ENCODE data around the gene ZNF862. TPM values are rescaled to one million over a fixed set of nuclear protein-coding genes. Genes with fewer than 3 reads are reported as not detected.

The ZNF862 gene
- total RNA-seq, 1 experiment from 2014 or later, result 17.7 TPM

DNA sequence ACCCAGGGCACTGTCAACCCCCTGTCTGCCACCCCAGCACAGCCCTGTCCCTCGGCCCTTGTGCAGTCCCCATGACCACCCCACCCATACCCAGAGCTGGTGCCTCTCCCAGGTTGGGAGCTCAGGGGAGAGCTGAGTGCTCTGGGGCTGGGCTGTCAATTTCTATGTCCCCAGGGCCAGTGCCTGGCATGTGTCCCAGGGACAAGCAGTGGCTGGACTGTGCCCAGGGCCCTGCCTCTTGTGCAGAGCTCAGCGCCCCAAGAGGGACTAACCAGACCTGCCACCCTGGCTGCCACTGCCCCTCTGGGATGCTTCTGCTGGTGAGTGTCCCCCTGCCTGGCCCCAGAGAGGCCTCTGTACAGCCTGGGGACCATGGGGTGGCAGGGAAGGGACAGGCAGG, 29.0 kb upstream of the ZNF862 start:
- no peak for DNase-seq
- no TSS peak for BruUV-seq (replicated peaks)
- no peaks in the 10 kb centered on the region for H3K9me3 Mint-ChIP-seq (ENCODE audit: low read depth, unreplicated experiment)
- peaks cover 90% of the 10 kb centered on the region for H3K27me3 Mint-ChIP-seq (ENCODE audit: unreplicated experiment)
- no peak overlapping the region for H3K4me3 Mint-ChIP-seq (ENCODE audit: low read depth, unreplicated experiment)
- CTCF ChIA-PET, result interaction anchor here (0.9 kb wide), 1 partner anchor 10 kb away, joined by 3 read pairs; no protein-coding TSS in a partner anchor
- no peak overlapping the region for H3K27ac Mint-ChIP-seq (ENCODE audit: unreplicated experiment)
- intact Hi-C loops (cut with micrococcal nuclease; ENCODE audit: unreplicated experiment), result no loop called here
- H3K36me3 Mint-ChIP-seq (ENCODE audit: insufficient read depth, unreplicated experiment), result peaks cover 4% of the 10 kb centered on the region
- peaks cover 9% of the 10 kb centered on the region for H3K4me1 Mint-ChIP-seq (ENCODE audit: low read depth, unreplicated experiment)
- TF ChIP-seq, protein P1, sequence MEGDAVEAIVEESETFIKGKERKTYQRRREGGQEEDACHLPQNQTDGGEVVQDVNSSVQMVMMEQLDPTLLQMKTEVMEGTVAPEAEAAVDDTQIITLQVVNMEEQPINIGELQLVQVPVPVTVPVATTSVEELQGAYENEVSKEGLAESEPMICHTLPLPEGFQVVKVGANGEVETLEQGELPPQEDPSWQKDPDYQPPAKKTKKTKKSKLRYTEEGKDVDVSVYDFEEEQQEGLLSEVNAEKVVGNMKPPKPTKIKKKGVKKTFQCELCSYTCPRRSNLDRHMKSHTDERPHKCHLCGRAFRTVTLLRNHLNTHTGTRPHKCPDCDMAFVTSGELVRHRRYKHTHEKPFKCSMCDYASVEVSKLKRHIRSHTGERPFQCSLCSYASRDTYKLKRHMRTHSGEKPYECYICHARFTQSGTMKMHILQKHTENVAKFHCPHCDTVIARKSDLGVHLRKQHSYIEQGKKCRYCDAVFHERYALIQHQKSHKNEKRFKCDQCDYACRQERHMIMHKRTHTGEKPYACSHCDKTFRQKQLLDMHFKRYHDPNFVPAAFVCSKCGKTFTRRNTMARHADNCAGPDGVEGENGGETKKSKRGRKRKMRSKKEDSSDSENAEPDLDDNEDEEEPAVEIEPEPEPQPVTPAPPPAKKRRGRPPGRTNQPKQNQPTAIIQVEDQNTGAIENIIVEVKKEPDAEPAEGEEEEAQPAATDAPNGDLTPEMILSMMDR (IDR thresholded peaks at IDR 0.05; ENCODE audit: unreplicated experiment), result no peak

DNA sequence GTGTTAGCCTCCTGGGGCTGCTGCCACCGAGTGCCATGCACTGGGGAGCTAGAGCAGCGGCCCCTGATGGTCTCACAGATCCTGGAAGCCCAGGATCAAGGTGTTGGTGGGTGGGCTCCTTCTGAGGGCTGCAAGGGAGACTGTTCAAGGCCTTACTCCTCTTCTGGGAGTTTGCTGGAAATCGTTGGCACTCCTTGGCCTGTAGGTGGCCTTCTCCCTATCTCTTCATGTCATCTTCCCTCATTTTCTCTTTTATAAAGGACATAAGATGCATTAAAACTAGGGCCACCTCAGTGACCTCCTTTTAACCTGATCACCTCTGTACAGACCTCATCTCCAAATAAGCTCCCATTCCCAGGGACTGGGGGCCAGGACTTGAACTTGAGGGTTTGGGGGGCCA, 27.0 kb upstream of the ZNF862 start:
- peaks cover 9% of the 10 kb centered on the region for H3K4me1 Mint-ChIP-seq (ENCODE audit: low read depth, unreplicated experiment)
- H3K36me3 Mint-ChIP-seq (ENCODE audit: insufficient read depth, unreplicated experiment), result peaks cover 2% of the 10 kb centered on the region
- TF ChIP-seq, protein P1 (IDR thresholded peaks at IDR 0.05; ENCODE audit: unreplicated experiment), result no peak
- H3K27me3 Mint-ChIP-seq (ENCODE audit: unreplicated experiment), result peaks cover 77% of the 10 kb centered on the region
- BruUV-seq (replicated peaks), result no TSS peak
- no peak overlapping the region for H3K4me3 Mint-ChIP-seq (ENCODE audit: low read depth, unreplicated experiment)
- CTCF ChIA-PET, result interaction anchor here (0.6 kb wide), 1 partner anchor 47 kb away, joined by 4 read pairs; no protein-coding TSS in a partner anchor
- H3K9me3 Mint-ChIP-seq (ENCODE audit: low read depth, unreplicated experiment), result no peaks in the 10 kb centered on the region
- H3K27ac Mint-ChIP-seq (ENCODE audit: unreplicated experiment), result no peak overlapping the region
- DNase-seq, result no peak
- intact Hi-C loops (cut with micrococcal nuclease; ENCODE audit: unreplicated experiment), result no loop called here

DNA sequence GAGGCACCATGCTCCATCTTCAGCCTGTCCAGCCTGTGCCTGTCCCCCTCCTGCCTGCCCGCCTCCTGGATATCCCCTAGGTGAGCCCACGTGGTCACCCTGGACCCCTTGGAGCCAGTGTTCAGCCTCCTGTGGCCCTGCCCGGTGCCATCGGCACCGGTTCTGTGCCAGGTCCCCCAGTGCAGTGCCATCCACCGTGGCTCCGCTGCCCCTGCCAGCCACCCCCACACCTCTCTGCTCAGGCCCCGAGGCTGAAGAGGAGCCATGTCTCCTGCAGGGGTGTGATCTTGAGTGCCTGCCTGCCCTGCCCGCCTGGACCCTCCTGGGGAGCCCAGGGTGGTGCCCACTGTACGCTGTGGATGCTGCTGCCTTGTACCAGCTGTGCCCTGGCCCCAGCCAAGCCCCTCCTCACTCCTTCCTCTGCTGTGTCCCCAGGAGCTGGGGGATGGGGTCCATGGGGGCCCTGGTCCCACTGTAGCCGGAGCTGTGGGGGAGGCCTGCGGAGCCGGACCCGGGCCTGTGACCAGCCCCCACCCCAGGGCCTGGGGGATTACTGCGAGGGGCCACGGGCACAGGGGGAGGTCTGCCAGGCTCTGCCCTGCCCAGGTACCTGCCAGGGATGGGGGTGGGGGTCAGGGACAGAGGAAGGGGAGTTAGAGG, 26.2 kb upstream of the ZNF862 start:
- CTCF ChIA-PET, result no interaction called here
- intact Hi-C loops (cut with micrococcal nuclease; ENCODE audit: unreplicated experiment), result no loop called here
- Mint-ChIP-seq H3K36me3 (ENCODE audit: insufficient read depth, unreplicated experiment) (no peaks in the 10 kb centered on the region), H3K27ac (ENCODE audit: unreplicated experiment) (no peak overlapping the region), H3K27me3 (ENCODE audit: unreplicated experiment) (peaks cover 77% of the 10 kb centered on the region), H3K4me1 (ENCODE audit: low read depth, unreplicated experiment) (peaks cover 9% of the 10 kb centered on the region), H3K9me3 (ENCODE audit: low read depth, unreplicated experiment) (no peaks in the 10 kb centered on the region), H3K4me3 (ENCODE audit: low read depth, unreplicated experiment) (no peak overlapping the region)
- DNase-seq, result no peak
- TF ChIP-seq, protein P1 (IDR thresholded peaks at IDR 0.05; ENCODE audit: unreplicated experiment), result no peak
- BruUV-seq (replicated peaks), result no TSS peak

DNA sequence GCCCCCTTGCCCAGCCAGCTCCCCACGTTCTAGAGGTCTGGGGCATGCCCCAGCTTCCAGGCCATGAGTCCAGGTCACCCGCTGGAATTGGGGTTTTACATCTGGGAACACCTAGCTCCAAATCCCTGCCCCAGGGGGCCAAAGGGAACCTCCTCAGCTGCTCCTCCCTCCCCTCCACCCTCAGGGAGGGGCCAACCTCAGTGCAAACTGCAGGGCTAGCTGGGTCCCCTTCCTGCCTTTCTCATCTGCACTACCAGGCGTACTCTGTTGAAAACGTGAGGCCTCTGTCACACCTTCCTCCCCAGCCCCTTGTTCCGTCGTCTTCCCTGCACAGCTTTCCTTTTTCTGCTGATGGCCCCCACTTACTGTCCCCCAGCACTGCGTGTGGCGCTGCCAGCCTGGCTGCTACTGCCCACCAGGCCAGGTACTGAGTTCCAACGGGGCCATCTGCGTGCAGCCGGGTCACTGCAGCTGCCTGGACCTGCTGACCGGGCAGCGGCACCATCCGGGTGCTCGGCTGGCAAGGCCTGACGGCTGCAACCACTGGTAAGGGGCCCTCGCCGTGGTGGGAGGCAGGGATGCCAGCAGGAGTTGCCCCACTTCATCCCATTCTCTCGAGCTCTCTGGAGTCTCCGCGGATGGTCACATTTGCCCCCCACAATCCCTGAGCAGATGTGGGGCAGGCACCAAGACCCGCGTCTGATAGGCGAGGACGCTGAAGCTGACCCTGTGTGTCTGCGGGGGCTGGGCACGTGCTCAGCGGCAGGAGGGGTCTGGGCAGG, 24.7 kb upstream of the ZNF862 start:
- no TSS peak for BruUV-seq (replicated peaks)
- TF ChIP-seq, protein P1 (IDR thresholded peaks at IDR 0.05; ENCODE audit: unreplicated experiment), result no peak
- DNase-seq, result no peak
- Mint-ChIP-seq H3K4me3 (ENCODE audit: low read depth, unreplicated experiment) (no peak overlapping the region), H3K27me3 (ENCODE audit: unreplicated experiment) (peaks cover 73% of the 10 kb centered on the region), H3K9me3 (ENCODE audit: low read depth, unreplicated experiment) (no peaks in the 10 kb centered on the region), H3K27ac (ENCODE audit: unreplicated experiment) (no peak overlapping the region), H3K36me3 (ENCODE audit: insufficient read depth, unreplicated experiment) (no peaks in the 10 kb centered on the region), H3K4me1 (ENCODE audit: low read depth, unreplicated experiment) (no peaks in the 10 kb centered on the region)
- CTCF ChIA-PET, result no interaction called here
- intact Hi-C loops (cut with micrococcal nuclease; ENCODE audit: unreplicated experiment), result no loop called here

Measured in Calu3 (cell line).